Panc1 (cell line): ENCODE results near the gene CACNA1I.

Experiments
- CTCF ChIP-seq: fragments of 450-650 bp; IDR thresholded peaks from 2 replicates; pipeline ENCODE4 v1.5.1; 2017; ENCODE audit warnings: mild to moderate bottlenecking
- POLR2AphosphoS5 ChIP-seq: IDR thresholded peaks from 2 replicates; pipeline ENCODE4 v1.6.1; 2012; ENCODE audit warnings: mild to moderate bottlenecking, low read depth, low read length, moderate library complexity
- SIN3A ChIP-seq: IDR thresholded peaks from 2 replicates; pipeline ENCODE4 v1.6.1; 2012; ENCODE audit warnings: low read depth, mild to moderate bottlenecking, low read length, moderate library complexity, borderline replicate concordance; ENCODE audit not compliant: insufficient read depth
- TCF7L2 ChIP-seq: IDR thresholded peaks from 2 replicates; pipeline ENCODE4 v1.6.1; 2011; ENCODE audit warnings: mild to moderate bottlenecking, low read depth, low read length, inconsistent platforms

GRCh38 chr22:39719559-39720450 lies 149.3 kb downstream of the CACNA1I start:
- TF ChIP-seq TCF7L2 (no peak), CTCF (no peak), POLR2AphosphoS5 (no peak), SIN3A (no peak)
